Measurements from ENCODE around the gene RAB28.

Gene RAB28

DNA sequence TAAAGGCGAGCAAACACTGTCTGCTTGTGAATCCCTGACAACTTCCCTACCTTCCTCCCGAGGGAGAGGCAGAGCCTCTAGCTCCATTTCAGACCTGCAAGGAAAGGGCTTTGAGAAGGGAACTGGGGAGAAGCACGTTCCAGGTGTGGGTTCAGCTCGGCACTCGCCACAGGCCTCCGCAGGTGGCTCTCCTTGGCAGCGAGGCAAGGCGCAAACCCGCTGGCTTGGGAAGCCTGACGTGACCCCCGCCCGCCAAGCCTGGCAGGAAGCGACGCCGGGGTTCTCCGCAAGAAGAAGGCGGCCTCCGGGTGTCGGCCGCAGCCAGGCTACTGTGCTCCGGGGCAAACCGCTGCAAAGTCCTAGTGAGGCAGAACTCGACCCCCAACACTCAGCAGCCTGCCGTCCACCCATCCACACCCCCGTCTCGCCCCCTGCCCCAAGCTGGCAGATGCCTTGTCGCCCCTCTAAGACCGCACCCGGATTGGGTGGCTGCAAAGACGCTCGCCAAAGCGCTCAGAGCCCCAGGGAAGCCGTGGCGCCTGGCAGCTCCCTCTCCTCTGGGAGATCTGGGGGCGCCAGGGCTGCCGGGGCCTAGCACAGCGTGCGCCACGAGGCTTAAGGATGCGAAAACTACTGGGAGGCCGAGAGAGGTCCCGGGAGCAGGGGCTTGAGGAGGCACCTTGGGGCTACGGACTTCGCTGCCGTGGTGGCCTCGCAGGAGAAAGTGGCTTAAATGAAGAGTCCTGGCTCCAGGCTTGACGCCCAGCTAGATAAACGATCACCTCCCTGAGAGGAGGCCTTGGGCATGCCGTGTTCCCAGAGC, 38.4 kb upstream of the RAB28 start:
- TF ChIP-seq, protein P1, sequence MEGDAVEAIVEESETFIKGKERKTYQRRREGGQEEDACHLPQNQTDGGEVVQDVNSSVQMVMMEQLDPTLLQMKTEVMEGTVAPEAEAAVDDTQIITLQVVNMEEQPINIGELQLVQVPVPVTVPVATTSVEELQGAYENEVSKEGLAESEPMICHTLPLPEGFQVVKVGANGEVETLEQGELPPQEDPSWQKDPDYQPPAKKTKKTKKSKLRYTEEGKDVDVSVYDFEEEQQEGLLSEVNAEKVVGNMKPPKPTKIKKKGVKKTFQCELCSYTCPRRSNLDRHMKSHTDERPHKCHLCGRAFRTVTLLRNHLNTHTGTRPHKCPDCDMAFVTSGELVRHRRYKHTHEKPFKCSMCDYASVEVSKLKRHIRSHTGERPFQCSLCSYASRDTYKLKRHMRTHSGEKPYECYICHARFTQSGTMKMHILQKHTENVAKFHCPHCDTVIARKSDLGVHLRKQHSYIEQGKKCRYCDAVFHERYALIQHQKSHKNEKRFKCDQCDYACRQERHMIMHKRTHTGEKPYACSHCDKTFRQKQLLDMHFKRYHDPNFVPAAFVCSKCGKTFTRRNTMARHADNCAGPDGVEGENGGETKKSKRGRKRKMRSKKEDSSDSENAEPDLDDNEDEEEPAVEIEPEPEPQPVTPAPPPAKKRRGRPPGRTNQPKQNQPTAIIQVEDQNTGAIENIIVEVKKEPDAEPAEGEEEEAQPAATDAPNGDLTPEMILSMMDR (IDR thresholded peaks at IDR 0.05; ENCODE audit: insufficient read depth, low read depth, low read length, missing control alignments), result no peak
- no peak for DNase-seq (ENCODE audit: low read depth)
- H3K4me3 ChIP-seq (ENCODE audit: low read depth, low read length), result no peak overlapping the region

DNA sequence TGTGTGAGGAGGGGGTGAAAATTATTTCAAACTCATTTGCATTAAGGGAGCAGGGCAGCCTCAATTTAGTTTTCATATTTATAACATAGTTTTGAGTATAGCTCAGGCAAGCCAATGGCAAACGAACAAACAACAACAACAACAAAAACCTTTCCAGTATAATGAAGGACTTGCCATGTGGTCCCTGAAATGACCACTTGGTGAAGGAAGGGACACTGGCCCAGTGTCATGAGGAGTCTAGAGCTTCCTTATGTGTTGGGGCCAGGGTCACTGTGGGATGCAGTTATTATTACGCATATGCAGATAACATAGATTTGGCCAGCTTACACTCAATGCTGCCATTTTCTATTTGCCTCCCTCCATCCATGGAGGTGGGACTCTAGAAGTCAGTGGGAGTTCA, 36.9 kb upstream of the RAB28 start:
- TF ChIP-seq, protein P1 (IDR thresholded peaks at IDR 0.05; ENCODE audit: insufficient read depth, low read depth, low read length, missing control alignments), result no peak
- no peak overlapping the region for H3K4me3 ChIP-seq (ENCODE audit: low read depth, low read length)
- no peak for DNase-seq (ENCODE audit: low read depth)

DNA sequence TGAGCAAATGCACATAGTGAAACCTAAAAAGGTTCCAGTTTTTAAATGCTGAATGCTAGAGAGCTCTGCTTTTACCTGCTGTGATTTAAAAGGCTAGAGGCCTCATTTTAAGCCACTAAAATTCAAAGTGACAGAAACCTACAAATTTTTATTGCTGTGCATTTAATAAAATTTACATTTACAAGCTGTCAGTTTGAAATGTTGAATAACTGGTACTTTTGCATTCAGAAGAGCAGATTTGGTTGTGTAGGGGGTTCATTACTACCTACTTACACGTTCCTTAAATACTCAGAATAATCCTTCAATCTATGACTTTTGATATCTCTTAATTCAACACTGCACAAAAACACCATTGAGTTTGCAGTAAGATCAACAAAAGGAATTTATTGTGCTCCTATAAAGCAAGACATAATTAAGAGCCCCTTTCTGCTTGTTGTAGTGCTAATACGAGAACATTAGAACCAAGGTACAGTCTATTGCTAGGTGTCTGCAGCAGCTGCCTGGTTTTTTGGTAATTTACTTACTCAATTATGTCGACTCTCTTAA, 32.2 kb upstream of the RAB28 start:
- no peak overlapping the region for H3K4me3 ChIP-seq (ENCODE audit: low read depth, low read length)
- TF ChIP-seq, protein P1 (IDR thresholded peaks at IDR 0.05; ENCODE audit: insufficient read depth, low read depth, low read length, missing control alignments), result no peak
- no peak for DNase-seq (ENCODE audit: low read depth)

DNA sequence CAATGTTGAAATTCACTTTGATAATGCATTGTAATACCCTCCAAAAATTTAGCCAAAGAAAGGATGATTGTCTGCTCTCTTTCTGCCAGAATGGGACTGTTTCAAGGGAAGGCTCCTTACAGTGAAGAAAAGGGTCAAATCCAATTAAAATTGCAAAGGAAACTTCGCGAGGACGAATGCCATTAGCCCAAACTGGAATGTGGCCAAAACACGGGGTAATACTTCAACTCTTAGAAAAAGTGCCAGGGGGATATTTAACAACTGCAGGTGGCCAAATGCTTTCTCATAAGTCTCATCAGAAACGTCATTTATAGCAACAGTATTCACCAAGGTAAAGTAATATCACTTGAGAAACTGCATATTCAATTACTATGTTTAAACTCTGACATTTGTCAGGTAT, 31.1 kb upstream of the RAB28 start:
- DNase-seq (ENCODE audit: low read depth), result no peak
- TF ChIP-seq, protein P1 (IDR thresholded peaks at IDR 0.05; ENCODE audit: insufficient read depth, low read depth, low read length, missing control alignments), result no peak
- no peak overlapping the region for H3K4me3 ChIP-seq (ENCODE audit: low read depth, low read length)

DNA sequence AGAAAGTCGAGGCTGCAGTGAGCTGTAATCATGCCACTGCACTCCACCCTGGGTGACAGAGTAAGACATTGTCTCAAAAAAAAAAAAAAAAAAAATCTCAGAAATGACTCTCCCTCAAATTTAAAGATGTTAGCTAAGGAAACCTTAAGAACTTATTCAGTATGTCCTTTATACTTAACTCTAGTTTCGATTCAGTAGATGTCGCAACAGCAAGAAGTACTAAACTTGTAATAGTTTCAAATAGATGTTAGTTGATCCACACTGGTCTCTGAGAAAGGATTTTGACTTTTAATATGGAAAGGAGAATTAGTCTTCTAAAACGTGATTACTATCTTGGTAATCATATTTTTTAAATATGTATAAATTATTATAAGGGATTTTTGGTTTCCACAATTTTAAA, 30.6 kb upstream of the RAB28 start:
- no peak for DNase-seq (ENCODE audit: low read depth)
- TF ChIP-seq, protein P1 (IDR thresholded peaks at IDR 0.05; ENCODE audit: insufficient read depth, low read depth, low read length, missing control alignments), result no peak
- H3K4me3 ChIP-seq (ENCODE audit: low read depth, low read length), result no peak overlapping the region

DNA sequence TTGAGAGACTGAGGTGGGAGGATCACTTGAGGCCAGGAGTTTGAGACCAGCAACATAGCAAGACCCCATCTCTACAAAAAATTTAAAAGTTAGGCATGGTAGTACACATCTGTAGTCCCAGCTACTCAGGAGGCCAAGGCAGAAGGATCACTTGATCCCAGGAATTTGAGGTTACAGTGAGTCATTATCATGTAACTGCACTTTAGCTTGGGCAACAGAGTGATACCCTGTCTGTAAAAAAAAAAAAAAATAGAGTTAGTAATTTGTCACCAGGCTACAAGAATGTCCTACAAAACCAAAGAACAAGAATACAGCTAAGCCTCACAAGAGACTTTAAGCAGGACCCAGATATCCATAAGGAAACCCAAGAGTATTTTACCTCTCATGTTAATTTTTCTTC, 27.0 kb upstream of the RAB28 start:
- DNase-seq (ENCODE audit: low read depth), result no peak
- H3K4me3 ChIP-seq (ENCODE audit: low read depth, low read length), result no peak overlapping the region
- TF ChIP-seq, protein P1 (IDR thresholded peaks at IDR 0.05; ENCODE audit: insufficient read depth, low read depth, low read length, missing control alignments), result no peak
